Measurements from ENCODE around the gene COLEC12.

COLEC12 gene

DNA sequence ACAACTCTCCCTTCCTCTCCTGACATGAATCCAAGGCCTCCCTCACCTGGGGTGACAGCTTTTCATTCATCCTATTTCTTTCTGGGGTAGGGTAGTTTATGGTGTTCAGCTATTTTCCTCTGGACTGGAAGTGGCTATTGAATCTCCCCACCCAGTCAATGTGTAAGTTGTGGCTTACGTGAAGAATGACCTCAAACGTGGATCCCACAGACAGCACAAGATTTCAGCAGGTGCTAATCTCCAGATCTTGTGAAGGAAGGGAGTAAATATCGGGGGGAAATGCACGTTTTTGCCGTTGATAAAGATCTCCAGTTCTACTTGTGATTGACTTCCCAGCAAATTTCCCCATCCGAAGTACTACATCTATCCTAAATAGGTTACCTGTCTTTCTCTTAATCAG is 161.3 kb downstream of the COLEC12 start:
- no peaks in the 10 kb centered on the region for H3K9me3 ChIP-seq (ENCODE audit: low read length)
- no peak overlapping the region for H3K4me3 ChIP-seq (ENCODE audit: low read depth in 1 of 2, low read length in 2 of 2)
- H3K27me3 ChIP-seq (ENCODE audit: control insufficient read depth in 1 of 2, insufficient read depth in 2 of 2, low read length in 2 of 2): no peaks in the 10 kb centered on the region
- no peaks in the 10 kb centered on the region for H3K36me3 ChIP-seq (ENCODE audit: insufficient read depth, low read length)
- no peak overlapping the region for H3K9ac ChIP-seq (ENCODE audit: low read length)
- peak overlapping the region; percentile 48 for H3K27ac ChIP-seq (ENCODE audit: low read depth, low read length)
- peaks cover 28% of the 10 kb centered on the region for H3K4me1 ChIP-seq (ENCODE audit: insufficient read depth, low read length)

GRCh38 chr18:336713-337112 is 163.8 kb downstream of the COLEC12 start:
- no peak overlapping the region for H3K27ac ChIP-seq (ENCODE audit: low read depth, low read length)
- H3K4me1 ChIP-seq (ENCODE audit: insufficient read depth, low read length): peaks cover 45% of the 10 kb centered on the region
- no peak overlapping the region for H3K9ac ChIP-seq (ENCODE audit: low read length)
- no peak overlapping the region for H3K4me3 ChIP-seq (ENCODE audit: low read depth in 1 of 2, low read length in 2 of 2)
- H3K27me3 ChIP-seq (ENCODE audit: control insufficient read depth in 1 of 2, insufficient read depth in 2 of 2, low read length in 2 of 2): no peaks in the 10 kb centered on the region
- H3K9me3 ChIP-seq (ENCODE audit: low read length): no peaks in the 10 kb centered on the region
- H3K36me3 ChIP-seq (ENCODE audit: insufficient read depth, low read length): no peaks in the 10 kb centered on the region

DNA sequence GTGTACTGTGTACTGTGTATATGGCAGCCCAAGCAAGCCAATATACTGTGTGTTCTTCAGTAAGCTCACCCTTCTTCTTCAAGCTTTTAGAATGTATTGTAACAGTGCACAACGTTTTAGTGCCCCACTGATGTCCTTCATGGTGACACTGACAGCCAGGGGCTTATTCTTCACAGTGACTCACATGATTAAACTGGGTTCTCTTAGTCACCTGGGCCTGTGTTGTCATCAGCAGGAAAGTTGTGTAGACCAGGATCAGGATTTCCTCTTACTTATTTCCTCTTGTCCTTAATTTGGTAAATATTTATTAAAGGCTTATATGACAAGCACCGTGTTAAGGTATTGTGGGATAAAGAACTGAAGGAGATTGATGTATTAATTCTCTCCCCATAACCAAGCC is 164.8 kb downstream of the COLEC12 start:
- Histone ChIP-seq H3K9ac (ENCODE audit: low read length) (no peak overlapping the region), H3K27ac (ENCODE audit: low read depth, low read length) (no peak overlapping the region), H3K9me3 (ENCODE audit: low read length) (no peaks in the 10 kb centered on the region), H3K27me3 (ENCODE audit: control insufficient read depth in 1 of 2, insufficient read depth in 2 of 2, low read length in 2 of 2) (no peaks in the 10 kb centered on the region), H3K4me3 (ENCODE audit: low read depth in 1 of 2, low read length in 2 of 2) (no peak overlapping the region), H3K36me3 (ENCODE audit: insufficient read depth, low read length) (no peaks in the 10 kb centered on the region), H3K4me1 (ENCODE audit: insufficient read depth, low read length) (peaks cover 43% of the 10 kb centered on the region)

DNA sequence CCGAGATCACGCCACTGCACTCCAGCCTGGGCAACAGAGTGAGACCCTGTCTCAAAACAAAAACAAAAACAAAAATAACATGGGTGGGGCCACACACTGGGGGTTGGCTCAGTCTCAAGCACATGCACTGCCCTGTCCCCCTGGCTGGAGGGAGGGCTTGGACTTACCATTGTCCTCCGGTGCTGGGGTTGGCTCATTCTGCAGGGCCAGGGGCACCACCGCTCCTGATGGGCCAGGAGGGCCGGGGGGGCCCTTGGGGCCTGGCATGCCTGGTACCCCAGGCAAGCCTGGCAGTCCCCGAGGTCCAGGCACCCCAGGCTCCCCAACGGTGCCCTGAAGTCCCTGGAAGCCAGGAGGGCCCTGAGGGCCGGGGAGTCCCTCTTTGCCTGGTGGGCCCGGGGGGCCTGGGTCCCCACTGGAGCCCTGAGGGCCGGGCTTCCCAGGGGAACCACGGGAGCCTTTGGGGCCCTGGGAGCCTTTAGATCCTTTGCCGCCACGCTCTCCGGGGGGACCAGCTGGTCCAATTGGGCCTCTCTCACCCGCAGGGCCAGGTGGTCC is 165.8 kb downstream of the COLEC12 start:
- Histone ChIP-seq H3K4me3 (ENCODE audit: low read depth in 1 of 2, low read length in 2 of 2) (no peak overlapping the region), H3K27me3 (ENCODE audit: control insufficient read depth in 1 of 2, insufficient read depth in 2 of 2, low read length in 2 of 2) (no peaks in the 10 kb centered on the region), H3K27ac (ENCODE audit: low read depth, low read length) (no peak overlapping the region), H3K9me3 (ENCODE audit: low read length) (no peaks in the 10 kb centered on the region), H3K9ac (ENCODE audit: low read length) (no peak overlapping the region), H3K36me3 (ENCODE audit: insufficient read depth, low read length) (no peaks in the 10 kb centered on the region), H3K4me1 (ENCODE audit: insufficient read depth, low read length) (peaks cover 33% of the 10 kb centered on the region)

- Histone ChIP-seq H3K4me1 (ENCODE audit: insufficient read depth, low read length) (peaks cover 24% of the 10 kb centered on the region), H3K36me3 (ENCODE audit: insufficient read depth, low read length) (no peaks in the 10 kb centered on the region), H3K27me3 (ENCODE audit: control insufficient read depth in 1 of 2, insufficient read depth in 2 of 2, low read length in 2 of 2) (no peaks in the 10 kb centered on the region), H3K27ac (ENCODE audit: low read depth, low read length) (peak overlapping the region; percentile 47), H3K9me3 (ENCODE audit: low read length) (no peaks in the 10 kb centered on the region), H3K4me3 (ENCODE audit: low read depth in 1 of 2, low read length in 2 of 2) (peak overlapping the region in 1 of 2 donors; percentile 15), H3K9ac (ENCODE audit: low read length) (no peak overlapping the region)
These were observed 167.6 kb downstream of the COLEC12 start for GRCh38 chr18:332721-333510.

- H3K36me3 ChIP-seq (ENCODE audit: insufficient read depth, low read length): no peaks in the 10 kb centered on the region
- H3K27me3 ChIP-seq (ENCODE audit: control insufficient read depth in 1 of 2, insufficient read depth in 2 of 2, low read length in 2 of 2): no peaks in the 10 kb centered on the region
- H3K27ac ChIP-seq (ENCODE audit: low read depth, low read length): no peak overlapping the region
- no peak overlapping the region for H3K4me3 ChIP-seq (ENCODE audit: low read depth in 1 of 2, low read length in 2 of 2)
- peaks cover 24% of the 10 kb centered on the region for H3K4me1 ChIP-seq (ENCODE audit: insufficient read depth, low read length)
- no peaks in the 10 kb centered on the region for H3K9me3 ChIP-seq (ENCODE audit: low read length)
- H3K9ac ChIP-seq (ENCODE audit: low read length): no peak overlapping the region
These were observed 168.5 kb downstream of the COLEC12 start for GRCh38 chr18:332007-332406.

DNA sequence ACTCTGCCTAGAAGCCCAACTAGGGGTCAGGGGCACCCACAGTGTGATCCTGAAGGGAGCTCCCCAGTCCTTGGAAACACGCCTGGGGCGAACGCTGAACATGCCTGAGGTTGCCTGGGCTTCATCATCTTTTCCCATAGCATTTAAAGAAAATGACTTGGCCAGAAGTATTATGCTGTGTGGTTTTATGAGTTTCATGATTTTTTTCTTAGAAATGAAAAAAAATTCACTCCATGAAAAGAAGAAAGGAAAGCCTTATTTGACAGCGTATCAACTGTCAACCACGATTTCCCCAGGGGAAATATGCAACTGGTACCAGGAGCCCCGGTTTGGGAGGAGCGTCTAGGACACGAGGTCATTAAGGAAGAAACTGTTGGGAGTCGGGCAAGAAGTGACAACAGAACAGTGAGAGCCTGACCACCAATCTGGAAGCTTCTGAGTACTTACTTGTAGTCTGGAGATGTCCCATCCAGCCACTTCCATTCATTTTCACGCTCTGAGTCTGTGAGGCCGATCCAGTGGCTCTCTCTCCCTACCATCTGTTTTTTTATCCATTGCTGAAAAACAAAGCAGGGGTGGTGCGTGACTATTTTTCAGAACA is 169.2 kb downstream of the COLEC12 start:
- Histone ChIP-seq H3K36me3 (ENCODE audit: insufficient read depth, low read length) (no peaks in the 10 kb centered on the region), H3K27ac (ENCODE audit: low read depth, low read length) (no peak overlapping the region), H3K4me3 (ENCODE audit: low read depth in 1 of 2, low read length in 2 of 2) (no peak overlapping the region), H3K9me3 (ENCODE audit: low read length) (no peaks in the 10 kb centered on the region), H3K4me1 (ENCODE audit: insufficient read depth, low read length) (peaks cover 24% of the 10 kb centered on the region), H3K27me3 (ENCODE audit: control insufficient read depth in 1 of 2, insufficient read depth in 2 of 2, low read length in 2 of 2) (no peaks in the 10 kb centered on the region), H3K9ac (ENCODE audit: low read length) (no peak overlapping the region)

- Histone ChIP-seq H3K4me3 (ENCODE audit: low read depth in 1 of 2, low read length in 2 of 2) (no peak overlapping the region), H3K9me3 (ENCODE audit: low read length) (no peaks in the 10 kb centered on the region), H3K4me1 (ENCODE audit: insufficient read depth, low read length) (peaks cover 24% of the 10 kb centered on the region), H3K27me3 (ENCODE audit: control insufficient read depth in 1 of 2, insufficient read depth in 2 of 2, low read length in 2 of 2) (no peaks in the 10 kb centered on the region), H3K27ac (ENCODE audit: low read depth, low read length) (no peak overlapping the region), H3K9ac (ENCODE audit: low read length) (no peak overlapping the region), H3K36me3 (ENCODE audit: insufficient read depth, low read length) (no peaks in the 10 kb centered on the region)
These were observed 171.6 kb downstream of the COLEC12 start for GRCh38 chr18:328928-329327.

- H3K4me3 ChIP-seq (ENCODE audit: low read depth in 1 of 2, low read length in 2 of 2): no peak overlapping the region
- no peak overlapping the region for H3K9ac ChIP-seq (ENCODE audit: low read length)
- no peak overlapping the region for H3K27ac ChIP-seq (ENCODE audit: low read depth, low read length)
- no peaks in the 10 kb centered on the region for H3K36me3 ChIP-seq (ENCODE audit: insufficient read depth, low read length)
- no peaks in the 10 kb centered on the region for H3K27me3 ChIP-seq (ENCODE audit: control insufficient read depth in 1 of 2, insufficient read depth in 2 of 2, low read length in 2 of 2)
- peaks cover 20% of the 10 kb centered on the region for H3K4me1 ChIP-seq (ENCODE audit: insufficient read depth, low read length)
- no peaks in the 10 kb centered on the region for H3K9me3 ChIP-seq (ENCODE audit: low read length)
These were observed 173.7 kb downstream of the COLEC12 start for GRCh38 chr18:326846-327245.

DNA sequence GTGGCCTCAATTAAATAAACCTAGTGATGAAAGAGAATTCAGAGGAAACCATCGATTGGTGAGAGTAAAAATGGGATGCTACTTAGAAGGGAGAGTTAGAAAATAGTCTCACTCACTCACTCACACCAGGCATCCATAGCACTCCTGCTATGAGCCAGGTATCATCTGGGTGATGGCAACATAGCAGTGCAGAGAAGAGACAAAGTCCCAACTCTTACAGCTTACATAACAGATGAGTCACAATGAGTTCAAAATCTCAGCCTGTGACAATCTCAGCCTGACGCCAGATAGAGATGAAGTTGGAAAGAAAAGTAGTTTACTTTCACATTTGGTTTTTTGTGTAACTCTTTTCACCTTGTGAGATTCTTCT is 177.3 kb downstream of the COLEC12 start:
- H3K27ac ChIP-seq (ENCODE audit: low read depth, low read length): no peak overlapping the region
- H3K9me3 ChIP-seq (ENCODE audit: low read length): no peaks in the 10 kb centered on the region
- H3K36me3 ChIP-seq (ENCODE audit: insufficient read depth, low read length): no peaks in the 10 kb centered on the region
- no peak overlapping the region for H3K4me3 ChIP-seq (ENCODE audit: low read depth in 1 of 2, low read length in 2 of 2)
- H3K27me3 ChIP-seq (ENCODE audit: control insufficient read depth in 1 of 2, insufficient read depth in 2 of 2, low read length in 2 of 2): no peaks in the 10 kb centered on the region
- peaks cover 13% of the 10 kb centered on the region for H3K4me1 ChIP-seq (ENCODE audit: insufficient read depth, low read length)
- H3K9ac ChIP-seq (ENCODE audit: low read length): no peak overlapping the region

DNA sequence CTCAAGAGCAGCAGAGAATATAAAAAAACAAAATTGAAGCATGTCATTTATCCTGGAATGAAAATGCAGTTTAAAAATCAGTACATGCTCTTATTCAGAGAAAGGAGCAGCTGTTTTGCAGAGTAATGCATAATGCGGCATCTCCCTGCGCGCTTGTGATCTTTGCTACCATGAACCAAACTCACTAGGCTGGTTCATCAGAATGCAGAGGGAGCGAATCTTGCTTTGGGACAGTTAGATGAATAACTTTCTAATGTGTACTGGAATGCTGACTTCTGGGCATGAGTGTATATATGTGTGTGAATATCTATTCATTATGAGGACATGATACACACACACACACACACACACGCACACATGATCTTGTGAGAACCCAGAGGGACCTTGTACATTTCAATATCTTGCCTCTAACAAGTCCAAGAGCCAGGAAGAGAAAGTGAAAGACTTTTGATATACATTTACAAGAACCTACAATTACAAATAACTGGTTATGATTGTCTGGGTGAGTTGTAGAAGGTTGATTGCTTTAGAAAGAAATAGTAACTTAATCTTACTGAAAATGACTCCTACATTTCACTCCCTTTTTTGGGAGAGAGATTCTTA is 178.5 kb downstream of the COLEC12 start:
- no peaks in the 10 kb centered on the region for H3K36me3 ChIP-seq (ENCODE audit: insufficient read depth, low read length)
- H3K4me1 ChIP-seq (ENCODE audit: insufficient read depth, low read length): peaks cover 13% of the 10 kb centered on the region
- H3K9ac ChIP-seq (ENCODE audit: low read length): no peak overlapping the region
- no peaks in the 10 kb centered on the region for H3K9me3 ChIP-seq (ENCODE audit: low read length)
- no peak overlapping the region for H3K27ac ChIP-seq (ENCODE audit: low read depth, low read length)
- H3K4me3 ChIP-seq (ENCODE audit: low read depth in 1 of 2, low read length in 2 of 2): no peak overlapping the region
- H3K27me3 ChIP-seq (ENCODE audit: control insufficient read depth in 1 of 2, insufficient read depth in 2 of 2, low read length in 2 of 2): no peaks in the 10 kb centered on the region

Measured in muscle layer of colon (tissue), 2 donors.